Lower lobe of right lung (tissue), 2 donors: Measurements from ENCODE around the gene DDX51. TPM values are rescaled to one million over a fixed set of nuclear protein-coding genes. Genes with fewer than 3 reads are reported as not detected.

Experiments used
- ATAC-seq, 2 donors: fragments of 200-7000 bp; cut with Tn5 transposase; one replicate each; pipeline ENCODE4 v1.9.1; 2020 to 2022; ENCODE audit warnings: mild to moderate bottlenecking in 2 of 2, moderate library complexity in 2 of 2
- DNase-seq: peaks from one replicate; pipeline ENCODE4 v3.0.0-alpha.2; 2020
- H3K27ac ChIP-seq: fragments of 200-600 bp; one replicate; pipeline ENCODE4 v1.8.0; 2022
- H3K27me3 ChIP-seq: fragments of 200-600 bp; one replicate; pipeline ENCODE4 v1.8.0; 2022; ENCODE audit warnings: low read depth
- H3K36me3 ChIP-seq: fragments of 200-600 bp; one replicate; pipeline ENCODE4 v1.8.0; 2022; ENCODE audit warnings: mild to moderate bottlenecking
- H3K4me1 ChIP-seq: fragments of 200-600 bp; one replicate; pipeline ENCODE4 v1.8.0; 2022
- H3K4me3 ChIP-seq: fragments of 200-600 bp; one replicate; pipeline ENCODE4 v1.8.0; 2022; ENCODE audit warnings: mild to moderate bottlenecking
- H3K9me3 ChIP-seq: fragments of 200-600 bp; one replicate; pipeline ENCODE4 v1.8.0; 2022
- CTCF ChIP-seq: fragments of 200-600 bp; IDR thresholded peaks from one replicate; pipeline ENCODE4 v1.8.0; 2022; ENCODE audit warnings: antibody characterized with exemption, mild to moderate bottlenecking
- intact Hi-C: fragments of 100-400 bp; cut with DNase I; formaldehyde crosslinking; loops from one replicate; pipeline ENCODE4 v1.11.0; 2022
- total RNA-seq: library from RNA; stranded (reverse); fragmentation: NEBNext Ultra II Directional; extraction: Animal tissue kit (Norgen Biotek cat#: 25700); gene quantifications from one replicate; pipeline ENCODE4 v1.2.1, GENCODE V29; 2021
- donor health status: DM: no; HTN: yes; CAD: no; lungs with severe emphysema.

Gene DDX51
- total RNA-seq, 1 donor from 2014 or later = 11.9 TPM

GRCh38 chr12:132186208-132186856 lies 42.2 kb upstream of the DDX51 start:
- no peaks in the 10 kb centered on the region for H3K9me3 ChIP-seq
- intact Hi-C loops = no loop called here

GRCh38 chr12:132185705-132186104 lies 41.6 kb upstream of the DDX51 start:
- Histone ChIP-seq H3K4me1 (peaks cover 9% of the 10 kb centered on the region), H3K27me3 (peaks cover 4% of the 10 kb centered on the region), H3K9me3 (no peaks in the 10 kb centered on the region), H3K36me3 (no peaks in the 10 kb centered on the region), H3K4me3 (peak overlapping the region; percentile 37), H3K27ac (no peak overlapping the region)
- intact Hi-C loops = no loop called here
- ATAC-seq (no peak), DNase-seq (no peak)
- TF ChIP-seq CTCF = no peak

More at GRCh38 chr12:132186208-132186856, 42.2 kb upstream of the DDX51 start:
- peaks cover 4% of the 10 kb centered on the region for H3K27me3 ChIP-seq
- no peak for TF ChIP-seq CTCF
- peaks cover 10% of the 10 kb centered on the region for H3K4me1 ChIP-seq
- peak overlapping the region; percentile 37 for H3K4me3 ChIP-seq
- ATAC-seq (no peak), DNase-seq (no peak)
- H3K36me3 ChIP-seq = no peaks in the 10 kb centered on the region
- H3K27ac ChIP-seq = no peak overlapping the region

- no peak for TF ChIP-seq CTCF
- no peak overlapping the region for H3K4me3 ChIP-seq
- H3K4me1 ChIP-seq = no peaks in the 10 kb centered on the region
- DNase-seq (no peak), ATAC-seq (no peak)
- intact Hi-C loops = no loop called here
- H3K9me3 ChIP-seq = no peaks in the 10 kb centered on the region
- H3K27me3 ChIP-seq = peaks cover 14% of the 10 kb centered on the region
- H3K36me3 ChIP-seq = no peaks in the 10 kb centered on the region
- no peak overlapping the region for H3K27ac ChIP-seq
Measured at GRCh38 chr12:132182711-132183365, 38.7 kb upstream of the DDX51 start.

- no peaks in the 10 kb centered on the region for H3K9me3 ChIP-seq
- H3K27ac ChIP-seq = no peak overlapping the region
- no peak for ATAC-seq
- no peaks in the 10 kb centered on the region for H3K36me3 ChIP-seq
- no peak for TF ChIP-seq CTCF
- no peak for DNase-seq
- H3K27me3 ChIP-seq = peaks cover 17% of the 10 kb centered on the region
- H3K4me3 ChIP-seq = no peak overlapping the region
- no peaks in the 10 kb centered on the region for H3K4me1 ChIP-seq
- intact Hi-C loops = no loop called here
Measured at GRCh38 chr12:132182206-132182710, 38.1 kb upstream of the DDX51 start.

GRCh38 chr12:132181570-132182200 lies 37.6 kb upstream of the DDX51 start:
- intact Hi-C loops = no loop called here
- H3K27ac ChIP-seq = no peak overlapping the region
- no peak for TF ChIP-seq CTCF
- no peaks in the 10 kb centered on the region for H3K36me3 ChIP-seq
- H3K4me3 ChIP-seq = no peak overlapping the region
- no peaks in the 10 kb centered on the region for H3K4me1 ChIP-seq
- DNase-seq (no peak), ATAC-seq (no peak)
- peaks cover 23% of the 10 kb centered on the region for H3K27me3 ChIP-seq
- no peaks in the 10 kb centered on the region for H3K9me3 ChIP-seq
